Tibial artery (tissue), 4 donors: ENCODE results near the gene DARS1.

ENCODE experiments used
- DNase-seq, 2 donors: peaks; one replicate each; pipeline ENCODE4 v3.0.0-alpha.2; 2019
- H3K27ac ChIP-seq, 2 donors: fragments of 200-600 bp; sonication (generic) in 1 of 2; 1 replicate in 1 of 2; 2 replicates in 1 of 2; pipeline ENCODE4 v1.5.1; 2018 to 2019; ENCODE audit warnings: mild to moderate bottlenecking in 1 of 2
- H3K27me3 ChIP-seq, 2 donors: fragments of 200-600 bp; sonication (generic) in 1 of 2; one replicate each; pipeline versions ENCODE4 v1.5.1 to v1.6.0; 2016 to 2019
- H3K36me3 ChIP-seq, 3 donors: fragments of 200-600 bp; sonication (generic) in 2 of 3; one replicate each; pipeline ENCODE4 v1.5.1; 2016 to 2019; ENCODE audit warnings: mild to moderate bottlenecking in 2 of 3
- H3K4me1 ChIP-seq, 4 donors: fragments of 200-600 bp; sonication (generic) in 2 of 4; 1 replicate in 3 of 4; 2 replicates in 1 of 4; pipeline ENCODE4 v1.5.1; 2016 to 2019
- H3K4me3 ChIP-seq, 2 donors: fragments of 200-600 bp; sonication (generic) in 1 of 2; 1 replicate in 1 of 2; 2 replicates in 1 of 2; pipeline ENCODE4 v1.5.1; 2018 to 2019; ENCODE audit warnings: mild to moderate bottlenecking in 2 of 2
- H3K9me3 ChIP-seq, 3 donors: fragments of 200-600 bp; sonication (generic) in 1 of 3; one replicate each; pipeline ENCODE4 v1.5.1; 2016 to 2019
- intact Hi-C: fragments of 100-400 bp; cut with DNase I; formaldehyde crosslinking; loops from one replicate; pipeline ENCODE4 v1.15.0; 2023; ENCODE audit warnings: low total_unique reads
- TF ChIP-seq, protein P1 (sequence below), 2 experiments: fragments of 200-600 bp in 1 of 2; fragments of 450-650 bp in 1 of 2; IDR thresholded peaks; one replicate each; pipeline ENCODE4 v1.5.1; 2017 to 2019; ENCODE audit warnings: antibody characterized with exemption in 2 of 2, mild to moderate bottlenecking in 1 of 2, moderate library complexity in 1 of 2

The DARS1 gene

GRCh38 chr2:136024616-136025015 lies 39.2 kb upstream of the DARS1 start:
- H3K36me3 ChIP-seq, result no peaks in the 10 kb centered on the region
- TF ChIP-seq, protein P1, sequence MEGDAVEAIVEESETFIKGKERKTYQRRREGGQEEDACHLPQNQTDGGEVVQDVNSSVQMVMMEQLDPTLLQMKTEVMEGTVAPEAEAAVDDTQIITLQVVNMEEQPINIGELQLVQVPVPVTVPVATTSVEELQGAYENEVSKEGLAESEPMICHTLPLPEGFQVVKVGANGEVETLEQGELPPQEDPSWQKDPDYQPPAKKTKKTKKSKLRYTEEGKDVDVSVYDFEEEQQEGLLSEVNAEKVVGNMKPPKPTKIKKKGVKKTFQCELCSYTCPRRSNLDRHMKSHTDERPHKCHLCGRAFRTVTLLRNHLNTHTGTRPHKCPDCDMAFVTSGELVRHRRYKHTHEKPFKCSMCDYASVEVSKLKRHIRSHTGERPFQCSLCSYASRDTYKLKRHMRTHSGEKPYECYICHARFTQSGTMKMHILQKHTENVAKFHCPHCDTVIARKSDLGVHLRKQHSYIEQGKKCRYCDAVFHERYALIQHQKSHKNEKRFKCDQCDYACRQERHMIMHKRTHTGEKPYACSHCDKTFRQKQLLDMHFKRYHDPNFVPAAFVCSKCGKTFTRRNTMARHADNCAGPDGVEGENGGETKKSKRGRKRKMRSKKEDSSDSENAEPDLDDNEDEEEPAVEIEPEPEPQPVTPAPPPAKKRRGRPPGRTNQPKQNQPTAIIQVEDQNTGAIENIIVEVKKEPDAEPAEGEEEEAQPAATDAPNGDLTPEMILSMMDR (IDR thresholded peaks at IDR 0.05), result no peak
- no peaks in the 10 kb centered on the region for H3K9me3 ChIP-seq
- no peak overlapping the region for H3K4me3 ChIP-seq
- H3K27me3 ChIP-seq, result peaks cover 0 to 9% of the 10 kb centered on the region in 2 donors
- H3K4me1 ChIP-seq, result no peaks in the 10 kb centered on the region
- intact Hi-C loops, result no loop called here
- H3K27ac ChIP-seq, result no peak overlapping the region
- DNase-seq, result no peak

DNA sequence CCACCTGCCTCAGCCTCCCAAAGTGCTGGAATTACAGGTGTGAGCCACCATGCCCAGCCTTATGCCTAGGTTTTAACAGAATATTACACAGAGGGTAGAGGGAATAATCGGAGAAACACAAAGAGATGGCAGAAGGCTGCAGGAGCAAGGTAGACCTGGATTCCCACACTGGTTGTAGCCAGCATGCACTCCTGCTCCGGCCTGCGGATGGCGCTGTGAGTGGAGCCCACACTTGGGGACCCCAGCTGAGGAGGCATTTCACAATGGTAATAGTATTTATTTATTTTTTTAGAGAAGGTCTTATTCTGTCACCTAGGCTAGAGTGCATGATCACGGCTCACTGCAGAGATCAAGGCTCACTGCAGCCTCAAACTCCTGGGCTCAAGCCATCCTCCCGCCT lies 38.8 kb upstream of the DARS1 start:
- no peak for DNase-seq
- H3K9me3 ChIP-seq, result no peaks in the 10 kb centered on the region
- peaks cover 0 to 9% of the 10 kb centered on the region in 2 donors for H3K27me3 ChIP-seq
- no peaks in the 10 kb centered on the region for H3K4me1 ChIP-seq
- no peak overlapping the region for H3K27ac ChIP-seq
- intact Hi-C loops, result no loop called here
- no peaks in the 10 kb centered on the region for H3K36me3 ChIP-seq
- TF ChIP-seq, protein P1 (IDR thresholded peaks at IDR 0.05), result no peak
- no peak overlapping the region for H3K4me3 ChIP-seq

GRCh38 chr2:136023416-136023815 lies 38.0 kb upstream of the DARS1 start:
- no peak for DNase-seq
- H3K4me1 ChIP-seq, result no peaks in the 10 kb centered on the region
- no peak overlapping the region for H3K4me3 ChIP-seq

DNA sequence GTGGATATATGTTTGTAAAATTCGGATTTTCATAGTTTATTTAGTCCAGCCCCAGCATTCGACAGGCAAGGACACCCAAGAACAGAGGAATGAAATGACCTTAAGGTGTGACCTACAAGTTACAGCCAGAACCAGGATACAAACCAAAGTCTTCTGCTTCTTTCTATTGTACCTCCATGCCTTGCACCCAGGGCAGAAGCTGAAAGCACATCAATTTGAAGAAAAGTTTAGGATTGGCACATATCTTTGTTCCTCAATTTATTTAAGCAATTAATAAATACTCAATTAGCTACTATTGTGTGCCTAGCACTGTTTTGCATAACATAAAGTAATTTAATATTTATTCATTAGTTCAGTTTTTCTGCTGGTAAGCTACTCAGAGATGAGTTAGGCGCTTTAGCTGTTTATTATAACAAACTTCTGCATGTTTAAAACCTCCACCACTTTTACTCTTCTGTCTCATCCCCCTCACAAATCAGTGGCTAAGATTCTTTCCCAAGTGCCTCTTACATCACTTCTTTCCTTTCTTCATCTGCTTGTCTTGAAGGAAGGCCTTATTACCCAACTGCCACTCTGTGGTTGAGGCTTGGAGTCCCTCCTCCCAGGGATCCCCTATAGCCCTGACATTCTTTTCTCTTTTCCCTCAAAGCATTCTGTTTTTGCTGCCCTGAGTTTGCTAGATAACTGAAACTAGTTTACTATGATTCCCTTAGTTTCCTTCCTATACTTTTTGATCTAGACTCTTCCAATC lies 37.1 kb upstream of the DARS1 start:
- no peak overlapping the region for H3K4me3 ChIP-seq
- TF ChIP-seq, protein P1 (IDR thresholded peaks at IDR 0.05), result no peak
- H3K27ac ChIP-seq, result no peak overlapping the region
- intact Hi-C loops, result no loop called here
- H3K27me3 ChIP-seq, result peaks cover 0 to 9% of the 10 kb centered on the region in 2 donors
- DNase-seq, result no peak
- H3K9me3 ChIP-seq, result no peaks in the 10 kb centered on the region
- no peaks in the 10 kb centered on the region for H3K36me3 ChIP-seq
- no peaks in the 10 kb centered on the region for H3K4me1 ChIP-seq

More at GRCh38 chr2:136023416-136023815, 38.0 kb upstream of the DARS1 start:
- intact Hi-C loops, result no loop called here
- TF ChIP-seq, protein P1 (IDR thresholded peaks at IDR 0.05), result no peak
- H3K36me3 ChIP-seq, result no peaks in the 10 kb centered on the region
- H3K27me3 ChIP-seq, result peaks cover 0 to 9% of the 10 kb centered on the region in 2 donors
- H3K27ac ChIP-seq, result no peak overlapping the region
- H3K9me3 ChIP-seq, result no peaks in the 10 kb centered on the region

- Histone ChIP-seq H3K4me3 (no peak overlapping the region), H3K27me3 (peaks cover 0 to 9% of the 10 kb centered on the region in 2 donors), H3K4me1 (no peaks in the 10 kb centered on the region), H3K36me3 (no peaks in the 10 kb centered on the region), H3K9me3 (no peaks in the 10 kb centered on the region), H3K27ac (no peak overlapping the region)
- TF ChIP-seq, protein P1 (IDR thresholded peaks at IDR 0.05), result no peak
- DNase-seq, result no peak
- intact Hi-C loops, result no loop called here
Observed at GRCh38 chr2:136021976-136022375, 36.5 kb upstream of the DARS1 start.
